MCF 10A (cell line): ENCODE measurements around the gene FER1L5. TPM values are rescaled to one million over a fixed set of nuclear protein-coding genes. Genes with fewer than 3 reads are reported as not detected.

Source experiments
- BruUV-seq: library from RNA; stranded (reverse); fragments of 400-500 nt; replicated peaks from 2 replicates; lab custom pipeline; 2021; lab: Mats Ljungman, UMichigan
- CTCF ChIA-PET: fragments of 300-600 bp; sonication (Branson Sonifier 250); formaldehyde crosslinking; extraction: SDS; loops from one replicate; lab custom pipeline; 2021; ENCODE audit warnings: antibody characterized with exemption, inconsistent platforms; lab: Yijun Ruan, JAX
- POLR2A ChIA-PET: fragments of 300-600, 350-650 bp; sonication (Branson Sonifier 250); formaldehyde crosslinking; extraction: SDS; loops from one replicate; lab custom pipeline; 2020; ENCODE audit warnings: antibody characterized with exemption, inconsistent platforms; lab: Yijun Ruan, JAX
- DNase-seq: peaks from one replicate; pipeline ENCODE4 v3.0.0-alpha.2; 2018; ENCODE audit not compliant: unreplicated experiment
- H3K27ac Mint-ChIP-seq: one replicate; pipeline ENCODE4 v1.8.0; 2022; ENCODE audit warnings: mild to moderate bottlenecking, low read depth, mixed read lengths; ENCODE audit not compliant: unreplicated experiment
- H3K27me3 Mint-ChIP-seq: one replicate; pipeline ENCODE4 v1.8.0; 2022; ENCODE audit warnings: mixed read lengths; ENCODE audit not compliant: insufficient read depth, unreplicated experiment
- H3K36me3 Mint-ChIP-seq: one replicate; pipeline ENCODE4 v1.8.0; 2022; ENCODE audit warnings: mild to moderate bottlenecking, moderate library complexity, mixed read lengths; ENCODE audit not compliant: insufficient read depth, unreplicated experiment
- H3K4me1 Mint-ChIP-seq: one replicate; pipeline ENCODE4 v1.8.0; 2022; ENCODE audit warnings: mixed read lengths; ENCODE audit not compliant: insufficient read depth, unreplicated experiment
- H3K4me3 Mint-ChIP-seq: one replicate; pipeline ENCODE4 v1.8.0; 2022; ENCODE audit warnings: mild to moderate bottlenecking, moderate library complexity, mixed read lengths; ENCODE audit not compliant: unreplicated experiment
- H3K9me3 Mint-ChIP-seq: one replicate; pipeline ENCODE4 v1.8.0; 2022; ENCODE audit warnings: mixed read lengths; ENCODE audit not compliant: unreplicated experiment
- CTCF ChIP-seq: fragments of 200-600 bp; IDR thresholded peaks from one replicate; pipeline ENCODE4 v1.8.0; 2022; ENCODE audit warnings: antibody characterized with exemption, mild to moderate bottlenecking; ENCODE audit not compliant: unreplicated experiment
- intact Hi-C: fragments of 100-400 bp; cut with micrococcal nuclease; formaldehyde crosslinking; loops from 2 replicates; pipeline ENCODE4 v1.14.1; 2022
- total RNA-seq: library from RNA; stranded (reverse); gene quantifications from 2 replicates; pipeline ENCODE4 v1.2.3, GENCODE V29; 2022

FER1L5 gene
- total RNA-seq, 1 experiment from 2014 or later, result not detected

- no TSS peak for BruUV-seq
- no peak for DNase-seq
- Mint-ChIP-seq H3K36me3 (no peaks in the 10 kb centered on the region), H3K27me3 (peaks cover 10% of the 10 kb centered on the region), H3K4me3 (no peak overlapping the region), H3K4me1 (no peaks in the 10 kb centered on the region), H3K27ac (no peak overlapping the region), H3K9me3 (no peaks in the 10 kb centered on the region)
- TF ChIP-seq CTCF, result no peak
- ChIA-PET POLR2A (no interaction called here), CTCF (no interaction called here)
- intact Hi-C loops, result loop anchor here (10.0 kb wide), 1 partner anchor 66 kb away; no protein-coding TSS in a partner anchor
Measured at GRCh38 chr2:96668771-96669170, 26.2 kb downstream of the FER1L5 start.

GRCh38 chr2:96669539-96670215 is 27.1 kb downstream of the FER1L5 start:
- BruUV-seq, result no TSS peak
- Mint-ChIP-seq H3K27ac (no peak overlapping the region), H3K27me3 (peaks cover 10% of the 10 kb centered on the region), H3K4me3 (no peak overlapping the region), H3K4me1 (no peaks in the 10 kb centered on the region), H3K9me3 (no peaks in the 10 kb centered on the region), H3K36me3 (no peaks in the 10 kb centered on the region)
- ChIA-PET CTCF (no interaction called here), POLR2A (no interaction called here)
- intact Hi-C loops, result loop anchor here (10.0 kb wide), 1 partner anchor 65 kb away; no protein-coding TSS in a partner anchor
- no peak for DNase-seq
- TF ChIP-seq CTCF, result no peak

- no peak for DNase-seq
- ChIA-PET CTCF (interaction anchor here (0.6 kb wide), 1 partner anchor 72 kb away, joined by 4 read pairs; no protein-coding TSS in a partner anchor), POLR2A (no interaction called here)
- no TSS peak for BruUV-seq
- intact Hi-C loops, result no loop called here
- no peak overlapping the region for H3K4me3 Mint-ChIP-seq
- no peak overlapping the region for H3K27ac Mint-ChIP-seq
- no peaks in the 10 kb centered on the region for H3K36me3 Mint-ChIP-seq
- H3K4me1 Mint-ChIP-seq, result no peaks in the 10 kb centered on the region
- peaks cover 13% of the 10 kb centered on the region for H3K27me3 Mint-ChIP-seq
- no peaks in the 10 kb centered on the region for H3K9me3 Mint-ChIP-seq
- TF ChIP-seq CTCF, result no peak
Measured at GRCh38 chr2:96679848-96680247, 37.3 kb downstream of the FER1L5 start.

- no peak for TF ChIP-seq CTCF
- Mint-ChIP-seq H3K4me1 (no peaks in the 10 kb centered on the region), H3K27me3 (peaks cover 13% of the 10 kb centered on the region), H3K4me3 (no peak overlapping the region), H3K27ac (no peak overlapping the region), H3K36me3 (no peaks in the 10 kb centered on the region), H3K9me3 (no peaks in the 10 kb centered on the region)
- ChIA-PET CTCF (interaction anchor here (0.6 to 0.7 kb wide), 2 partner anchors 71 to 84 kb away, joined by 3 to 4 read pairs; no protein-coding TSS in a partner anchor), POLR2A (no interaction called here)
- intact Hi-C loops, result no loop called here
- BruUV-seq, result no TSS peak
- no peak for DNase-seq
Measured at GRCh38 chr2:96680561-96681141, 38.1 kb downstream of the FER1L5 start.
